Smooth muscle cell (in vitro differentiated cells): ENCODE data around the gene PMIS2. TPM values are rescaled to one million over a fixed set of nuclear protein-coding genes. Genes with fewer than 3 reads are reported as not detected.

Experiments
- DNase-seq: peaks from one replicate; lab custom pipeline; 2025; ENCODE audit not compliant: unreplicated experiment; lab: John Stamatoyannopoulos, UW
- H2AFZ ChIP-seq: fragments of 200-600 bp; sonication (generic); 2 replicates; pipeline ENCODE4 v1.6.0; 2016; ENCODE audit warnings: antibody characterized with exemption, low read depth, mild to moderate bottlenecking
- H3F3A ChIP-seq: fragments of 200-600 bp; sonication (generic); 2 replicates; pipeline ENCODE4 v1.6.0; 2017; ENCODE audit warnings: antibody characterized with exemption, low read depth
- H3K27ac ChIP-seq: fragments of 200-600 bp; sonication (generic); 2 replicates; pipeline ENCODE4 v1.5.1; 2016; ENCODE audit warnings: low read depth, mild to moderate bottlenecking
- H3K27me3 ChIP-seq: fragments of 200-600 bp; sonication (generic); 2 replicates; pipeline ENCODE4 v1.6.1; 2016; ENCODE audit warnings: low read depth, mild to moderate bottlenecking
- H3K36me3 ChIP-seq: fragments of 200-600 bp; sonication (generic); 2 replicates; pipeline ENCODE4 v1.5.1; 2016; ENCODE audit warnings: low read depth
- H3K4me1 ChIP-seq: fragments of 200-600 bp; sonication (generic); 2 replicates; pipeline ENCODE4 v1.5.1; 2016; ENCODE audit warnings: low read depth
- H3K4me2 ChIP-seq: fragments of 200-600 bp; sonication (generic); 2 replicates; pipeline ENCODE4 v1.6.0; 2016; ENCODE audit warnings: mild to moderate bottlenecking
- H3K4me3 ChIP-seq: fragments of 200-600 bp; sonication (generic); 2 replicates; pipeline ENCODE4 v1.5.1; 2016; ENCODE audit warnings: mild to moderate bottlenecking
- H3K79me2 ChIP-seq: fragments of 200-600 bp; sonication (generic); 2 replicates; pipeline ENCODE4 v1.6.0; 2016; ENCODE audit warnings: low read depth, mild to moderate bottlenecking
- H3K9ac ChIP-seq: fragments of 200-600 bp; sonication (generic); 2 replicates; pipeline ENCODE4 v1.6.0; 2016; ENCODE audit warnings: low read depth
- H3K9me3 ChIP-seq: fragments of 200-600 bp; sonication (generic); replicated peaks from 2 replicates; pipeline ENCODE4 v1.5.1; 2016; ENCODE audit warnings: low read depth
- H4K20me1 ChIP-seq: fragments of 200-600 bp; sonication (generic); 2 replicates; pipeline ENCODE4 v1.6.0; 2016; ENCODE audit warnings: low read depth
- WGBS: methylation state at CpG from one replicate; pipeline ENCODE4 v1.1.7; 2016; ENCODE audit warnings: low lambda C conversion rate; 5-methylcytosine and 5-hydroxymethylcytosine counted together
- polyA plus RNA-seq: library from polyadenylated mRNA; unstranded; fragments of >200 nt; fragmentation: Nextera tagmentation; extraction: Ambion mirVana; gene quantifications from 2 replicates; pipeline ENCODE4 v1.2.1, GENCODE V29; 2016
- total RNA-seq: library from RNA; depleted of rRNA; stranded (reverse); fragments of >200 nt; gene quantifications from 2 replicates; pipeline ENCODE4 v1.2.3, GENCODE V29; 2014
- TF ChIP-seq, protein P1 (sequence below): fragments of 200-600 bp; sonication (generic); IDR thresholded peaks from 2 replicates; pipeline ENCODE4 v1.5.1; 2017; ENCODE audit warnings: borderline replicate concordance, mild to moderate bottlenecking, antibody characterized with exemption; ENCODE audit not compliant: insufficient read depth, poor library complexity, severe bottlenecking

Gene PMIS2
- total and polyA plus RNA-seq, 2 experiments from 2014 or later: not detected

DNA sequence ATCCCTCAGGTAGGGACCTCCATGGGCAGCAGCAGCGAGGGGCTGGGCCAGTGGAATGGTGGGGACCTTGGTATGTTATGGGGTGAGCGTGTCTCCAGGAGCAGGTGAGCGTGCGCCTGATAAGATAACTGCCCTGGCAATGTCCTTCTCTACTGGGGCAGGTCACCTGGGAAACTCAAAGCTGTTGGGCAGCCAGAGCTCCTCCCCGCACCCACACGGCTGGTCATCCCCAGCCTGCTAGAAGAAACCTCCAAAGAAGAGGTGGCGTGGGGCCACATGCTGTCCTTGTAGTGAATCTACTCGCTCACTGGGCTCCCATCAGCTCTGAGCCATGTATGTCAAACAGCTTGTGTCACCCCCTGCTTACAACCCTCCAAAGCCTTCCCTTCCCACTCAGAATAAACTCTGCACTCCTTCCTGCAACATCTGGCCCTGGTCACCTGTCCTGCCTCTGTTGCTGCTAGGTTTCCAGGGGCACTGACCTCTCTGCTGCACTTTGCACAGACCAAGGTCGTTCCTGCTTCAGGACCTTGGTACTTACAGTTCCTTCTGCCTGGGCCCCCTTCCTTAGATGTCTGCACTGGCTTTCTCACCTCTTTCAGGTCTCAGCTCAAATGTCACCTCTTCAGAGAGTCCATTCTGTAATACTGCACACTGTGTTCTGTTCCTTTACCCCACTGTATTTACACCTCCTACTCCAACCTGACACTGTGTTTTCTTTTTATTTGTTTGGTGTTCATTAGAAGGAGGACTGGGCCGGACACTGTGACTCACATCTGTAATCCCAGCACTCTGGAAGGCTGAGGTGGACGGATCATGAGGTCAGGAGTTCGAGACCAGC lies 20.7 kb upstream of the PMIS2 start:
- Histone ChIP-seq H3K27me3 (peaks cover 23% of the 10 kb centered on the region), H4K20me1 (no peaks in the 10 kb centered on the region), H3K27ac (no peak overlapping the region), H3K36me3 (no peaks in the 10 kb centered on the region), H3K9ac (no peak overlapping the region), H3K79me2 (no peaks in the 10 kb centered on the region), H2AFZ (no peak overlapping the region), H3K4me2 (no peak overlapping the region), H3F3A (no peaks in the 10 kb centered on the region), H3K4me3 (no peak overlapping the region), H3K9me3 (no peaks in the 10 kb centered on the region), H3K4me1 (no peaks in the 10 kb centered on the region)
- TF ChIP-seq, protein P1, sequence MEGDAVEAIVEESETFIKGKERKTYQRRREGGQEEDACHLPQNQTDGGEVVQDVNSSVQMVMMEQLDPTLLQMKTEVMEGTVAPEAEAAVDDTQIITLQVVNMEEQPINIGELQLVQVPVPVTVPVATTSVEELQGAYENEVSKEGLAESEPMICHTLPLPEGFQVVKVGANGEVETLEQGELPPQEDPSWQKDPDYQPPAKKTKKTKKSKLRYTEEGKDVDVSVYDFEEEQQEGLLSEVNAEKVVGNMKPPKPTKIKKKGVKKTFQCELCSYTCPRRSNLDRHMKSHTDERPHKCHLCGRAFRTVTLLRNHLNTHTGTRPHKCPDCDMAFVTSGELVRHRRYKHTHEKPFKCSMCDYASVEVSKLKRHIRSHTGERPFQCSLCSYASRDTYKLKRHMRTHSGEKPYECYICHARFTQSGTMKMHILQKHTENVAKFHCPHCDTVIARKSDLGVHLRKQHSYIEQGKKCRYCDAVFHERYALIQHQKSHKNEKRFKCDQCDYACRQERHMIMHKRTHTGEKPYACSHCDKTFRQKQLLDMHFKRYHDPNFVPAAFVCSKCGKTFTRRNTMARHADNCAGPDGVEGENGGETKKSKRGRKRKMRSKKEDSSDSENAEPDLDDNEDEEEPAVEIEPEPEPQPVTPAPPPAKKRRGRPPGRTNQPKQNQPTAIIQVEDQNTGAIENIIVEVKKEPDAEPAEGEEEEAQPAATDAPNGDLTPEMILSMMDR: no peak
- no peak for DNase-seq
- 89% methylated on average over 11 of the region's 12 CpGs for WGBS

DNA sequence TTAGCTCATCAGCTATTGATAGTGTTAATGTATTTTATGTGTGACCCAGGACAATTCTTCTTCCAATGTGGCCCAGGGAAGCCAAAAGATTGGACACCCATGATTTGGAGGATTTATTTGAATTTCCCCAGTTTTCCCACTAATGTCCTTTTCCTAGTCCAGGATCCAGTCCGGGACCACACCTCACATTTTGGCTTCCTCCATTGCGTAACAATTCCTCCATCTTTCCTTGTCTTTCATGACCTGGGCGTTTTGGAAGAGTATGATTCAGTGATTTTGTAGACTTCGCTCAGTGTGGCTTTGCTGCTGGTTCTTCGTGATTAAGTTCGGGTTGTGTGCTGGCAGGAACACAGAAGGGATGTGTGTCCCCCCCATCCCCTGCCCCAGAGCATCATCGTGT lies 19.2 kb upstream of the PMIS2 start:
- Histone ChIP-seq H3K4me3 (no peak overlapping the region), H4K20me1 (no peaks in the 10 kb centered on the region), H3K9ac (no peak overlapping the region), H3F3A (no peaks in the 10 kb centered on the region), H3K79me2 (no peaks in the 10 kb centered on the region), H3K27ac (no peak overlapping the region), H3K36me3 (no peaks in the 10 kb centered on the region), H3K4me2 (no peak overlapping the region), H2AFZ (no peak overlapping the region), H3K4me1 (no peaks in the 10 kb centered on the region), H3K9me3 (no peaks in the 10 kb centered on the region), H3K27me3 (peaks cover 9% of the 10 kb centered on the region)
- no peak for DNase-seq
- 92% methylated on average over 7 of the region's 7 CpGs for WGBS
- TF ChIP-seq, protein P1: no peak

DNA sequence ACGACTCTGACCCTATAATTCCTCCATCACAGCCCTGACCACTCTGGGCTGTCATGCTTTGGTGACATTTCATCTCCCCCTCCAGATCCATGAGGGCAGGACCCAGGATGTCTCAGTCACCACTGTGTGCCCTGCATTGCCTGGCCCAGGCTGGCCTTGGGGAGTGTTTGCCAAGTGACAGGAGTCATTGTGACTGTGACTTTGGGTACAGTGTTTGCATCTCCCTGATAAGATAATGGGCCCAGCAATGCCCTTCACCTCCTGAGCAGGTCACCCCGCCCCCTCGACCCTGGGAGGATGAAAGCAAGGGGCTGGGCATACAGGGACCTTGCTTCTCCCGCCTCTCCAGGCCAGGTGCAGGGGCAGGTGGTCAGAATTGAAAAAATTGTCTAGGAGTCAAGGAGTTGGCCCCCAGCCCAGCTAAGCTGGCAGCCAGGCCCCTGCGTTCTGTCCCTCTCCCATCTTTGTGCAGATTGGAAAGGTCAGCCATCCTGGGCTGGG lies 16.6 kb upstream of the PMIS2 start:
- Histone ChIP-seq H3F3A (no peaks in the 10 kb centered on the region), H3K27ac (no peak overlapping the region), H3K9ac (no peak overlapping the region), H3K4me3 (no peak overlapping the region), H2AFZ (no peak overlapping the region), H3K36me3 (no peaks in the 10 kb centered on the region), H3K9me3 (no peaks in the 10 kb centered on the region), H4K20me1 (no peaks in the 10 kb centered on the region), H3K4me2 (no peak overlapping the region), H3K79me2 (no peaks in the 10 kb centered on the region), H3K4me1 (no peaks in the 10 kb centered on the region), H3K27me3 (peaks cover 4% of the 10 kb centered on the region)
- DNase-seq: no peak
- TF ChIP-seq, protein P1: no peak
- WGBS: 76% methylated on average over 5 of the region's 5 CpGs

DNA sequence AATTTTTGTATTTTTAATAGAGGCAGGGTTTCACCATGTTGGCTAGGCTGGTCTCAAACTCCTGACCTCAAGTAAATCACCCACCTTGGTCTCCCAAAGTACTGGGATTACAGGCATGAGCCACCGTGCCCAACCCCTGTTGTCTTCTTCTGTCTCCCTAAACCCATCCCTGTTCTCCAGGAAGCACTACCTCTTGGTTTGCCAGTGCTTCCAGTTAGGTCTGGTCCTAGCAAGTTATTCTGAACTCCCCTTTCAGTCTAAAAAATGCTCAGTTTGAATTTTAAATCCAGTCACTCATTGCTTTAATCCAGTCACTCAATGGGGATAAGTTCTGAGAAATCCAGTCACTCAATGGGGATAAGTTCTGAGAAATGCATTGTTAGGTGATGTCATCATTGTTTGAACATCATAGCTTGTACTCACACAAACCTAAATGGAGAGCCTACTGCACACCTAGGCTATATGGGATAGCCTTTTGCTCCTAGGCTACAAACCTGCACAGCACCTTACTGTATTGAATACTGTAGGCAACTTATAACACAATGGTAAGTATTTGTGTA lies 14.5 kb upstream of the PMIS2 start:
- Histone ChIP-seq H4K20me1 (no peaks in the 10 kb centered on the region), H3K9ac (no peak overlapping the region), H3F3A (no peaks in the 10 kb centered on the region), H3K36me3 (no peaks in the 10 kb centered on the region), H3K4me2 (no peak overlapping the region), H3K79me2 (no peaks in the 10 kb centered on the region), H3K9me3 (no peaks in the 10 kb centered on the region), H3K4me3 (no peak overlapping the region), H3K27ac (no peak overlapping the region), H3K4me1 (no peaks in the 10 kb centered on the region), H2AFZ (no peak overlapping the region), H3K27me3 (peaks cover 4% of the 10 kb centered on the region)
- TF ChIP-seq, protein P1: no peak
- no peak for DNase-seq
- 93% methylated on average over 1 of the region's 1 CpG for WGBS
